Measurements from ENCODE around the gene BRSK1.
"Not testable (repeated sequence)": the region's sequence is repeated elsewhere in the genome, so short reads cannot be mapped to it uniquely, and the experiment has no call there.

BRSK1 gene

DNA sequence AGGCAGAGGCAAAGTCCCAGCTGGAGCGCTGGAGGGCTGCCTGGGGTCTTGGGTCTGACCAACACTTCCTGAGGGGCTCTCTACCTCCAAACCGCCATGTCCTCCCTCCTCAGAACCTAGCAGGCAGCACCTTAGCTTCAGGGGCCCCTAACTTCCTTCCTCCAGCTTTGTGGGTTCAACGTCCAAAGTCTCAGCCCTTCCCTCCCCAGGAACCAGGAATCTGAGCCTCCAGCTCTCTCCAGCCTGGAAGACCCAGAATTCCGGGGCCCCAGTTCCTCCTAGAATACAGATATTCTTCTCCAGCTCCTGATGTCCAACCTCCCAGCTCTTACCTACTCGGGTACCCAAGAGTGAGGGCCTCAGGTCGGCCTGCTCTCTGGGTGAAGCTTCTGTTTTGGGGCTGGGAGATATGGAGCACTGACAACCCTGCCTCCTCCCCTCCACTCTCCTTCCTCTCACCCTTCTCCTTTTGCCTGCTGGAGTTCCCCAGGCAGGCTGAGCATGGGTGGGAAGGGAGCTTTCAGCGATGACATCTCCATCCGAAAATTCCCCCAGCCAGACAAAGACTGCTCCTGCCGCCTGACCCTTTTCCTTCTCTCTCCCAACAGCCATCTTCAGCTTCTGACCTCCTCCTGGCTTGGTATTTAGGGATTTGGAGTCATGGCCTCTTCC, 37.8 kb downstream of the BRSK1 start:
- no peak for DNase-seq (ENCODE audit: low read depth)
- no peak overlapping the region for H3K4me3 ChIP-seq (ENCODE audit: low read depth, low read length)
- TF ChIP-seq, protein P1, sequence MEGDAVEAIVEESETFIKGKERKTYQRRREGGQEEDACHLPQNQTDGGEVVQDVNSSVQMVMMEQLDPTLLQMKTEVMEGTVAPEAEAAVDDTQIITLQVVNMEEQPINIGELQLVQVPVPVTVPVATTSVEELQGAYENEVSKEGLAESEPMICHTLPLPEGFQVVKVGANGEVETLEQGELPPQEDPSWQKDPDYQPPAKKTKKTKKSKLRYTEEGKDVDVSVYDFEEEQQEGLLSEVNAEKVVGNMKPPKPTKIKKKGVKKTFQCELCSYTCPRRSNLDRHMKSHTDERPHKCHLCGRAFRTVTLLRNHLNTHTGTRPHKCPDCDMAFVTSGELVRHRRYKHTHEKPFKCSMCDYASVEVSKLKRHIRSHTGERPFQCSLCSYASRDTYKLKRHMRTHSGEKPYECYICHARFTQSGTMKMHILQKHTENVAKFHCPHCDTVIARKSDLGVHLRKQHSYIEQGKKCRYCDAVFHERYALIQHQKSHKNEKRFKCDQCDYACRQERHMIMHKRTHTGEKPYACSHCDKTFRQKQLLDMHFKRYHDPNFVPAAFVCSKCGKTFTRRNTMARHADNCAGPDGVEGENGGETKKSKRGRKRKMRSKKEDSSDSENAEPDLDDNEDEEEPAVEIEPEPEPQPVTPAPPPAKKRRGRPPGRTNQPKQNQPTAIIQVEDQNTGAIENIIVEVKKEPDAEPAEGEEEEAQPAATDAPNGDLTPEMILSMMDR (conservative IDR thresholded peaks at IDR 0.05; ENCODE audit: low read depth, low read length) = no peak

DNA sequence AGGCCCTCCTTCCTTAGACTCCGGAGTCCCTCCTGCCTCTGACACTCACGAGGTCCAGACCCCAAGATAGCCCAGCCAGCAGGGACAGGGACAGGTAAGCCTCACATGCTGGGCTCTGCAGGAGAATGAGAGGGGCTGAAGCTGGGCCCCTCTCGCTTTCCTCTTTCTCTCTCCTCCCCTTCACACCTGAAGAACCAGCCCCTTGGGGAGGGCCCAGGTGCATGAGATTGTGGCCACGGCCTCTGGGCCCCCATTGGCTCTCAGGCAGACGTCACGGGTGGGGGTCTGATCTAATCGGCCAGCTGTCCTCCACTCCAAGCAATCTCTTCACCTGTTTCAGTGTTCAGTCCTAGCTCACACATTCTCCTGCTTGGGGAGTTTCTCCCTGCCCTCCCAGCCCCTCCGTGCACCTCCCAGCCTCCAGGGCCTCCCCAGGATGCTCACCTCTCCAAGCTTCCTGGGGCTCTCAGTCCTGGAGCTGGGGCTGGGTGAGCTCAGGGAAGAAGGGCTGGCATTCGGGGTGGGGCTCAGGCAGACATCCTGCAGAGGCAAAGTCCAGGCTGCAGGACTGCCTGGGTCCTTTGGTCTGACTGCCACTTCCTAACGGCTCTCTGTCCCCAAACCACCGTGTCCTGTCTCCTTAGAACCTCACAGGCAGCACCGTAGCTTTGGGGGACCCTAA, 38.5 kb downstream of the BRSK1 start:
- no peak overlapping the region for H3K4me3 ChIP-seq (ENCODE audit: low read depth, low read length)
- TF ChIP-seq, protein P1 (conservative IDR thresholded peaks at IDR 0.05; ENCODE audit: low read depth, low read length) = no peak
- DNase-seq (ENCODE audit: low read depth) = no peak

DNA sequence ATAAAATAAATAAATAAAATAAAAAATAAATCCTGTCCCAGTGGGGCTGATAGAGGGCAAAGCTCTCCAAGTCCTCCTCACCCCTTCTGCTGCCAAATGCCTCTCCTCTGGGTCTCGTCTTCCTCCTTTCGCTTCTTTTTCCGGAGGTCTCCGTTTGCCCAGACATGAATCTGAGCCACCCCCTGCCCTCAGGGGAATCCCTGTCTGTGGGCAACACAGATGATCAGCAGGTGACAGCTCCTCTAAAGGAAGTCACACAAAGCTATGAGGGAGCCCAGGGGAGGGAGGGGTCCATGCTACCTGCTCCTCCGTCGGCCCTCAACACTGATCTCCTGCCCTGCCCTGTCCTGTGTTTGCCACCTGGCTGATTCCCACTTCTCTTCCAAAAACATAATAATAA, 40.9 kb downstream of the BRSK1 start:
- no peak overlapping the region for H3K4me3 ChIP-seq (ENCODE audit: low read depth, low read length)
- DNase-seq (ENCODE audit: low read depth) = no peak
- TF ChIP-seq, protein P1 (conservative IDR thresholded peaks at IDR 0.05; ENCODE audit: low read depth, low read length) = no peak

DNA sequence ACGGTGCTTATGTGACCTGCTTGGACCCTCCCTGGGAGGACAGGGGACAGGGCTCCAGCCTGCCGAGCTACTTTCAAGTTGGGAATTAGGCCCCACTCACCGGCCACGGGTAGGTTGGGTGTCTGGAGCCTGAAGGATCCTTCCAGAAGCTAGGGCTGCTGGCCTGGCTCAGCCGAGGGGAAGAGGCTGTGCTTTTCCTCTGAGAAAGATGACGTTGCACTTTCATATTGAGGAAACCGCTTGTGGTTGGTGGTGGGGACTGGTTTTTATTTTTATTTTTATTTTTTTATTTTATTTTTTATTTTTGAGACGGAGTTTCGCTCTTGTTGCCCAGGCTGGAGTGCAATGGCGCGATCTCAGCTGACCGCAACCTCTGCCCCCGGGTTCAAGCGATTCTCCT, 41.4 kb downstream of the BRSK1 start, which contains the start of gene TMEM150B:
Gene TMEM150B, minus strand, starts transcription at position 170 of the 400 bp plus-strand sequence. CDS start 4,305 bp downstream, outside the sequence.
- DNase-seq (ENCODE audit: low read depth) = no peak
- no peak within 1 kb of the TSS for H3K4me3 ChIP-seq (ENCODE audit: low read depth, low read length)
- TF ChIP-seq, protein P1 (conservative IDR thresholded peaks at IDR 0.05; ENCODE audit: low read depth, low read length) = no peak

DNA sequence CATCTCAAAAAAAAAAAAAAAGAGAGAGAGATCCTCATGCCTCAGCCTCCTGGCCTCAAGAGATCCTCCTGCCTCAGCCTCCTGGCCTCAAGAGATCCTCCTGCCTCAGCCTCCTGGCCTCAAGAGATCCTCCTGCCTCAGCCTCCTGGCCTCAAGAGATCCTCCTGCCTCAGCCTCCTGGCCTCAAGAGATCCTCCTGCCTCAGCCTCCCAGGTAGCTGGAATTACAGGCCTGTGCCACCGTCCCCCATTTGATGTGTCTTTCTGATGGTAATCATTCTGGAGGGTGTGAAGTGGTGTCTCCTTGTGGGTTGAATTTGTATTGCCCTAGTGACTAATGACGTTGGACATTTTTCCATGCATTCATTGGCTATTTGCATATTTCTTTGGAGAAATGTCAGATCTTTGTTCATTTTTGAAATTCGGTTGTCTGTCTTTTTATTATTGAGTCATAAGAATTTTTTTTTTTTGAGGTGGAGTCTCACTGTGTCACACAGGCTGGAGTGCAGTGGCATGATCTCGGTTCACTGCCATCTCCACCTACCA, 45.0 kb downstream of the BRSK1 start:
- not testable (repeated sequence) for H3K4me3 ChIP-seq (ENCODE audit: low read depth, low read length); DNase-seq (ENCODE audit: low read depth)

DNA sequence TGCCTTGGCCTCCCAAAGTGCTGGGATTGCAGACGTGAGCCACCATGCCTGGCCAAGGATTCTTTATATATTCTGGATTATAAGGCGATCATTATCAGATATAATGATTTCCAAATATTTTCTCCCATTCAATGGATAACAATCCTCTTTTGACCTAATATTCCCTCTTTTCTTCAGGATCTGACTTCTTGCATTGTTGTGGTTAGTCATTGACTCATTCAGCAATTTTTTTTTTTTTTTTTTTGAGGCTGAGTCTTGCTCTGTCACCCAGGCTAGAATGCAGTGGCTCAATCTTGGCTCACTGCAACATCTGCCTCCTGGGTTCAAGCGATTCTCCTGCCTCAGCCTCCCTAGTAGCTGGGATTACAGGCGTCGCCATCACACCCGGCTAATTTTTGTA, 46.0 kb downstream of the BRSK1 start:
- not testable (repeated sequence) for DNase-seq (ENCODE audit: low read depth); H3K4me3 ChIP-seq (ENCODE audit: low read depth, low read length)

DNA sequence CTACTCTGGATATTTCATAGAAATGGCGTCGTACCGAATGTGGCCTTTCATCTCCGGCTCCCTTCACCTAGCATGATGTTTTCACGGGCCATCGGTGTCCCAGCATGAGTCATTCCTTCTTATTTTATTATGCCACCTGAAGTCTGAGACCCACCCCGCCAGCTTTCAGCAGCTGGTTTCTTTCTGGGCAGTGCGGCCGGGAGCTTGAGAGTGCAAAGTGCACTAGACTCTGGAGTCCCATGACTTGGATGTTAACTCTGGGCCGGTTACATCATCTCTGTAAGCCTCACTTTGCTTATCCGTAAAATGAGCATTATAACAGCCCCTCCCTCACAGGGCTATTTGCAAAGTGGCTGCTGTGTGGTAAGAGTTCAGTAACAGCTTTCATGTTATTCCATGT, 50.1 kb downstream of the BRSK1 start:
- no peak for DNase-seq (ENCODE audit: low read depth)
- TF ChIP-seq, protein P1 (conservative IDR thresholded peaks at IDR 0.05; ENCODE audit: low read depth, low read length) = no peak
- H3K4me3 ChIP-seq (ENCODE audit: low read depth, low read length) = no peak overlapping the region

DNA sequence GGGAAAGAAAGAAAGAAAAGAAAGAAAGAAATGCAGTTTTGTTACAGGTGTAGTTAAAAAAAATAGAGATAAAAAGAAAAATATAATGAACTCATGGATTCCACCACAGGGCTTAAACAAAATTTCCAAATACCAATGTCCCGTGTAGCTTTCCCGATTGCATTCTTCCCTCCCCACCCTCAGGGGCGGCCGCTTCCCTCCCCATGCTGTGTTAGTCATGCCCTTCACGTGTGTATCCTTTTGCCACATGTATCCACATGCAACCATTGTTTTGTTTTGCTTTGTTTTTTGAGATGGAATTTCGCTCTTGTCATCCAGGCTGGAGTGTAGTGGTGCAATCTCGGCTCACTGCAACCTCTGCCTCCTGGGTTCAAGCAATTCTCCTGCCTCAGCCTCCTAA, 52.3 kb downstream of the BRSK1 start:
- TF ChIP-seq, protein P1 (conservative IDR thresholded peaks at IDR 0.05; ENCODE audit: low read depth, low read length) = no peak
- DNase-seq (ENCODE audit: low read depth) = no peak

More for the DNA sequence above, 52.3 kb downstream of the BRSK1 start:
- H3K4me3 ChIP-seq (ENCODE audit: low read depth, low read length) = no peak overlapping the region

Measured in choroid plexus epithelial cell (primary cell).